HG03439 (cell line): ENCODE measurements around the gene C16orf96.

Experiments
- ATAC-seq: cut with Tn5 transposase; IDR thresholded peaks from one replicate; pipeline ENCODE4 v1.9.1; 2021; ENCODE audit warnings: mild to moderate bottlenecking, moderate library complexity; ENCODE audit not compliant: unreplicated experiment

The C16orf96 gene

GRCh38 chr16:4599037-4599436 is 42.9 kb downstream of the C16orf96 start:
- no peak for ATAC-seq

- ATAC-seq = no peak
These were observed 43.4 kb downstream of the C16orf96 start for GRCh38 chr16:4599545-4599944.

- no peak for ATAC-seq
These were observed 45.1 kb downstream of the C16orf96 start for GRCh38 chr16:4601036-4601863.

GRCh38 chr16:4601864-4602186 is 45.7 kb downstream of the C16orf96 start:
- no peak for ATAC-seq

- no peak for ATAC-seq
These were observed 46.2 kb downstream of the C16orf96 start for GRCh38 chr16:4602331-4602730.

GRCh38 chr16:4603624-4604170 is 47.6 kb downstream of the C16orf96 start:
- ATAC-seq = no peak

GRCh38 chr16:4604401-4604800 is 48.3 kb downstream of the C16orf96 start:
- ATAC-seq = no peak

GRCh38 chr16:4606354-4606753 is 50.2 kb downstream of the C16orf96 start:
- no peak for ATAC-seq

GRCh38 chr16:4607841-4608703 is 51.9 kb downstream of the C16orf96 start:
- ATAC-seq = no peak

- no peak for ATAC-seq
These were observed 52.5 kb downstream of the C16orf96 start for GRCh38 chr16:4608704-4608980.

GRCh38 chr16:4609200-4610010 is 53.3 kb downstream of the C16orf96 start:
- ATAC-seq = no peak

GRCh38 chr16:4610011-4611005 is 54.2 kb downstream of the C16orf96 start:
- no peak for ATAC-seq

GRCh38 chr16:4611337-4612021 is 55.3 kb downstream of the C16orf96 start:
- no peak for ATAC-seq

GRCh38 chr16:4612474-4612931 is 56.4 kb downstream of the C16orf96 start:
- ATAC-seq = no peak

- ATAC-seq = no peak
These were observed 57.0 kb downstream of the C16orf96 start for GRCh38 chr16:4612977-4613635.

- ATAC-seq = no peak
These were observed 57.8 kb downstream of the C16orf96 start for GRCh38 chr16:4613636-4614570.

- ATAC-seq = peak; percentile 51
These were observed 58.6 kb downstream of the C16orf96 start, which contains the start of gene UBALD1 for GRCh38 chr16:4614571-4615383. TSS of gene UBALD1 (minus strand) at chr16:4614888. CDS start at chr16:4614797, 91 bp downstream.
